ENCODE data around the gene OR52H1. TPM values are rescaled to one million over a fixed set of nuclear protein-coding genes. Genes with fewer than 3 reads are reported as not detected.
A peak's percentile ranks its signal among the peaks of the same experiment; 100 is the strongest.

Gene OR52H1
- polyA plus RNA-seq, 2 of the 4 experiments (the other 2 are of a cell fraction) = not detected

DNA sequence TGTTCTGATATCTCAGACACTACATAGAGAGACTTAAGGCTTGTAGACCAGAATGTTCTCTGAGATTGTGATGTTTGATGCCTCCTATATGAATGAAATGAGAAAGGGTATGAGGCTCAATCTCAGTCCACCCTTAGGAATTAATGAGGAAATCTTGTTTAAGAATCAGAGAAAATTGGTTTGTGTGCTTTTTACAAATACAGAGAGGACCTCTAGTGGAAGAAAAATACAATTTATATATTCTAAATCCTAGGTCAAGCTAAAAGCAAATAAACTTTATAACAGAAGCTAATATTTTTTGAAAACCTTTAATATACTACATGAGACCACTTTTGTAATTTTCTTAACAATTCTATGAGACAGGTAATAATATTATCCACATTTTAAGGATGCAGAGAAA is 5.0 kb upstream of the OR52H1 start:
- DNase-seq (ENCODE audit: low read depth in 1 of 2, low spot score in 1 of 2) (no peak), ATAC-seq (no peak), FAIRE-seq (peak; percentile 28)
- H3K9me3 ChIP-seq = no peaks in the 10 kb centered on the region
- H3K4me2 ChIP-seq = no peak overlapping the region
- peaks cover 10% of the 10 kb centered on the region for H3K4me1 ChIP-seq
- ChIA-PET CTCF (interaction anchor here (0.6 to 0.7 kb wide), 3 partner anchors 16 to 76 kb away, joined by 3 to 4 read pairs (median 3); no protein-coding TSS in a partner anchor), POLR2A (no interaction called here)
- TF ChIP-seq, protein P1, sequence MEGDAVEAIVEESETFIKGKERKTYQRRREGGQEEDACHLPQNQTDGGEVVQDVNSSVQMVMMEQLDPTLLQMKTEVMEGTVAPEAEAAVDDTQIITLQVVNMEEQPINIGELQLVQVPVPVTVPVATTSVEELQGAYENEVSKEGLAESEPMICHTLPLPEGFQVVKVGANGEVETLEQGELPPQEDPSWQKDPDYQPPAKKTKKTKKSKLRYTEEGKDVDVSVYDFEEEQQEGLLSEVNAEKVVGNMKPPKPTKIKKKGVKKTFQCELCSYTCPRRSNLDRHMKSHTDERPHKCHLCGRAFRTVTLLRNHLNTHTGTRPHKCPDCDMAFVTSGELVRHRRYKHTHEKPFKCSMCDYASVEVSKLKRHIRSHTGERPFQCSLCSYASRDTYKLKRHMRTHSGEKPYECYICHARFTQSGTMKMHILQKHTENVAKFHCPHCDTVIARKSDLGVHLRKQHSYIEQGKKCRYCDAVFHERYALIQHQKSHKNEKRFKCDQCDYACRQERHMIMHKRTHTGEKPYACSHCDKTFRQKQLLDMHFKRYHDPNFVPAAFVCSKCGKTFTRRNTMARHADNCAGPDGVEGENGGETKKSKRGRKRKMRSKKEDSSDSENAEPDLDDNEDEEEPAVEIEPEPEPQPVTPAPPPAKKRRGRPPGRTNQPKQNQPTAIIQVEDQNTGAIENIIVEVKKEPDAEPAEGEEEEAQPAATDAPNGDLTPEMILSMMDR (IDR thresholded peaks at IDR 0.05) = peak; percentile 32
- TF ChIP-seq ZNF302 (CRISPR knock-in tag; IDR thresholded peaks at IDR 0.05) (no peak), PHF8 (IDR thresholded peaks at IDR 0.05; ENCODE audit: borderline replicate concordance, low read depth) (no peak), CBX2 (IDR thresholded peaks at IDR 0.05; ENCODE audit: borderline replicate concordance, low read depth) (no peak), KDM5A (IDR thresholded peaks at IDR 0.05) (no peak), EP300 (IDR thresholded peaks at IDR 0.05) (no peak), RAD21 (conservative IDR thresholded peaks at IDR 0.05 in 1 of 2, IDR thresholded peaks at IDR 0.05 in 1 of 2) (peak; percentile 28 to 41; a peak in 4 of 5 replicates), SMC3 (IDR thresholded peaks at IDR 0.05) (0 out of 3 replicates have a peak, but pooled peaks have one; percentile 30), MYC (IDR thresholded peaks at IDR 0.05; ENCODE audit: borderline replicate concordance, low read length) (no peak), ZSCAN20 (CRISPR knock-in tag; IDR thresholded peaks at IDR 0.05) (no peak), RCOR1 (IDR thresholded peaks at IDR 0.05; ENCODE audit: low read depth, low read length) (no peak)
- TF ChIP-seq, protein P2, sequence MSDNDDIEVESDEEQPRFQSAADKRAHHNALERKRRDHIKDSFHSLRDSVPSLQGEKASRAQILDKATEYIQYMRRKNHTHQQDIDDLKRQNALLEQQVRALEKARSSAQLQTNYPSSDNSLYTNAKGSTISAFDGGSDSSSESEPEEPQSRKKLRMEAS (IDR thresholded peaks at IDR 0.05) = no peak
- H3K27ac ChIP-seq = no peak overlapping the region
- no peak overlapping the region for H3K4me3 ChIP-seq

DNA sequence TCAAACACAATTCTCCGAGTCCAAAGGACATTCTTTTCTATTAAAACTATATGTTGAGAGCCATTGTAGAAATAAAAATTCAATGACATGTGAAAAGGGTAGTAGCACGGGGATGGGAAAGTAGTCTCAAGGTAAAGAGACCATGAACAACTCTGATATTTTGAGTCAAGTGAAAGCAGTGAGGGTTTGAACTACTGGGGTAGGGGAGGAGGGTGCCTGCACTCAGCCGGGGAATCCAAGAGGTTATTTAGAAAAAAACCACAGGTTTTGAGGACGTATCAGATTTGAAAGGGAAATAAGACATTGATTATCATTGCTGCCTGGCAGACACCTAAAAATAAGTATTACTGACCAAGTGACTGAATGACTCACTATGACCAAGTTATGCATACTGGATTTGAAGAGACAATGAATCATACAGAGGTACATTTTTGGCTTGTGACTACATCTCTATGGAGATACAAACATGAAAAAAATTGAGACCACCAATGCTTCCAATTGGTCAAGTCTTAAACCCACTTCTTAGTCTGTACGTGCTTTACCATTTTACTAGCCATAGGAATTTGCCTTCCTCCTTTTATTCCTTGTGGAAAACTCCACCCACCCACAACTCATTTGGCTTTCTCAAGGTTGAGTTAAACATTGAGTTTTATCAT is 2.2 kb upstream of the OR52H1 start:
- peak in 1 of 2 experiments; percentile 21 for DNase-seq (ENCODE audit: low read depth in 1 of 2, low spot score in 1 of 2)
- ATAC-seq = peak; percentile 77 to 89; a peak in 5 of 6 replicates
- H3K27ac ChIP-seq = no peak overlapping the region
- peak overlapping the region; percentile 41 for H3K4me2 ChIP-seq
- ChIA-PET POLR2A (no interaction called here), CTCF (interaction anchor here (0.8 kb wide), 1 partner anchor 46 kb away, joined by 3 read pairs; the partner anchor contains the start of gene TRIM6)
- WGBS (ENCODE audit: missing lambda C conversion rate) = 21% methylated on average over 5 of the region's 5 CpGs
- no peaks in the 10 kb centered on the region for H3K9me3 ChIP-seq
- H3K4me3 ChIP-seq = no peak overlapping the region
- peak; percentile 36; the same call in 1 of the 2 replicates for TF ChIP-seq JUNB (IDR thresholded peaks at IDR 0.05)
- TF ChIP-seq FOSL2 (IDR thresholded peaks at IDR 0.05) = peak; percentile 51
- TF ChIP-seq FOSL2 (CRISPR knock-in tag; IDR thresholded peaks at IDR 0.05) = peak; percentile 73
- TF ChIP-seq HOXB13 (CRISPR knock-in tag; IDR thresholded peaks at IDR 0.05; ENCODE audit: low read depth) = no peak
- no peak for FAIRE-seq
- peaks cover 10% of the 10 kb centered on the region for H3K4me1 ChIP-seq

DNA sequence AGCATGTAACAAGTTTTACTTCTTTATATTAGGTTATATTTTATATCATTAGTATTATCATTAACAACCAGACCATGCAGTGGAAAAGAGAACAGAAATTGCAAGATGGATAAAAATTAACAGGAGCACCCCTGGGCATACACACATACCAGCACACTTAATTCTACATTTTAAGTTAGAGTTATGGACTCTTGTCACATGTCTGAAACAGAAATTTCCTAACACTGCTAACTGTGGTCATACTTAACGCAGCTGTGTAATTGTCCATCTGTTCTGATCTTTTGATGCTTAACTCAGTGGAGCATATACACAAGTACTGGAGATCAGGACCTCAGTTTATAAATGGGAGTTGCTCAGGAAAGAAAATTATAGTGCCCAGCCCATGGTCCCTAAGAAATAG is 358 bp downstream of the OR52H1 start:
- FAIRE-seq (no peak), ATAC-seq (no peak), DNase-seq (ENCODE audit: low read depth in 1 of 2, low spot score in 1 of 2) (no peak)
- Histone ChIP-seq H3K4me1 (peaks cover 10% of the 10 kb centered on the region), H3K4me3 (no peak overlapping the region), H3K27ac (no peak overlapping the region), H3K9me3 (no peaks in the 10 kb centered on the region), H3K4me2 (no peak overlapping the region)
- CTCF ChIA-PET = no interaction called here
- whole genome bisulfite sequencing (ENCODE audit: missing lambda C conversion rate) = 93% methylated on average over 1 of the region's 1 CpG
- TF ChIP-seq FOXS1 (CRISPR knock-in tag; IDR thresholded peaks at IDR 0.05) (no peak), EHF (CRISPR knock-in tag; IDR thresholded peaks at IDR 0.05) (no peak), TP53 (CRISPR knock-in tag; IDR thresholded peaks at IDR 0.05) (no peak), RFX5 (IDR thresholded peaks at IDR 0.05) (no peak), MAFK (IDR thresholded peaks at IDR 0.05; ENCODE audit: partially characterized antibody) (no peak), GATA3 (IDR thresholded peaks at IDR 0.05; ENCODE audit: borderline replicate concordance) (no peak), FOSL2 (IDR thresholded peaks at IDR 0.05) (no peak), FOSL2 (CRISPR knock-in tag; IDR thresholded peaks at IDR 0.05) (no peak), SMC3 (IDR thresholded peaks at IDR 0.05) (no peak)
- TF ChIP-seq, protein P3, sequence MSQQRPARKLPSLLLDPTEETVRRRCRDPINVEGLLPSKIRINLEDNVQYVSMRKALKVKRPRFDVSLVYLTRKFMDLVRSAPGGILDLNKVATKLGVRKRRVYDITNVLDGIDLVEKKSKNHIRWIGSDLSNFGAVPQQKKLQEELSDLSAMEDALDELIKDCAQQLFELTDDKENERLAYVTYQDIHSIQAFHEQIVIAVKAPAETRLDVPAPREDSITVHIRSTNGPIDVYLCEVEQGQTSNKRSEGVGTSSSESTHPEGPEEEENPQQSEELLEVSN (IDR thresholded peaks at IDR 0.05; ENCODE audit: borderline replicate concordance, low read depth) = no peak
- TF ChIP-seq, protein P4, sequence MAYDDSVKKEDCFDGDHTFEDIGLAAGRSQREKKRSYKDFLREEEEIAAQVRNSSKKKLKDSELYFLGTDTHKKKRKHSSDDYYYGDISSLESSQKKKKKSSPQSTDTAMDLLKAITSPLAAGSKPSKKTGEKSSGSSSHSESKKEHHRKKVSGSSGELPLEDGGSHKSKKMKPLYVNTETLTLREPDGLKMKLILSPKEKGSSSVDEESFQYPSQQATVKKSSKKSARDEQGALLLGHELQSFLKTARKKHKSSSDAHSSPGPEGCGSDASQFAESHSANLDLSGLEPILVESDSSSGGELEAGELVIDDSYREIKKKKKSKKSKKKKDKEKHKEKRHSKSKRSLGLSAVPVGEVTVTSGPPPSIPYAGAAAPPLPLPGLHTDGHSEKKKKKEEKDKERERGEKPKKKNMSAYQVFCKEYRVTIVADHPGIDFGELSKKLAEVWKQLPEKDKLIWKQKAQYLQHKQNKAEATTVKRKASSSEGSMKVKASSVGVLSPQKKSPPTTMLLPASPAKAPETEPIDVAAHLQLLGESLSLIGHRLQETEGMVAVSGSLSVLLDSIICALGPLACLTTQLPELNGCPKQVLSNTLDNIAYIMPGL (CRISPR knock-in tag; IDR thresholded peaks at IDR 0.05; ENCODE audit: borderline replicate concordance) = no peak
- POLR2A ChIA-PET = no interaction called here
